Activated naive CD8-positive, alpha-beta T cell treated with anti-CD3 and anti-CD28 coated beads for 36 hours (primary cell): ENCODE measurements around the gene MGA. TPM values are rescaled to one million over a fixed set of nuclear protein-coding genes. Genes with fewer than 3 reads are reported as not detected.

Experiments used
- DNase-seq: peaks from one replicate; pipeline ENCODE4 v3.0.0; 2021
- H3K27ac Mint-ChIP-seq: one replicate; pipeline ENCODE4 v1.8.0; 2022; ENCODE audit warnings: mild to moderate bottlenecking, moderate library complexity, mixed read lengths
- H3K27me3 Mint-ChIP-seq: one replicate; pipeline ENCODE4 v1.8.0; 2022; ENCODE audit warnings: mild to moderate bottlenecking, mixed read lengths
- H3K36me3 Mint-ChIP-seq: one replicate; pipeline ENCODE4 v1.8.0; 2021; ENCODE audit warnings: mild to moderate bottlenecking, mixed read lengths
- H3K4me1 Mint-ChIP-seq: one replicate; pipeline ENCODE4 v1.8.0; 2021; ENCODE audit warnings: mixed read lengths
- H3K4me3 Mint-ChIP-seq: one replicate; pipeline ENCODE4 v1.8.0; 2022; ENCODE audit warnings: mild to moderate bottlenecking, moderate library complexity, mixed read lengths
- H3K9me3 Mint-ChIP-seq: one replicate; pipeline ENCODE4 v1.8.0; 2022; ENCODE audit warnings: mixed read lengths
- total RNA-seq, 2 experiments: library from RNA; stranded (reverse); gene quantifications; one replicate each; pipeline ENCODE4 v1.2.3, GENCODE V29; 2021

MGA gene
- total RNA-seq, 2 experiments from 2014 or later: 30.5 to 32.0 TPM

- Mint-ChIP-seq H3K9me3 (no peaks in the 10 kb centered on the region), H3K4me1 (peaks cover 16% of the 10 kb centered on the region), H3K36me3 (peaks cover 2% of the 10 kb centered on the region), H3K27me3 (no peaks in the 10 kb centered on the region), H3K4me3 (no peak overlapping the region), H3K27ac (no peak overlapping the region)
- DNase-seq: no peak
These were observed 150.6 kb downstream of the MGA start for GRCh38 chr15:41810651-41811431.

GRCh38 chr15:41811432-41812195, 151.4 kb downstream of the MGA start:
- Mint-ChIP-seq H3K4me1 (peaks cover 16% of the 10 kb centered on the region), H3K27me3 (no peaks in the 10 kb centered on the region), H3K36me3 (peaks cover 2% of the 10 kb centered on the region), H3K4me3 (no peak overlapping the region), H3K27ac (no peak overlapping the region), H3K9me3 (no peaks in the 10 kb centered on the region)
- DNase-seq: peak; percentile 70

GRCh38 chr15:41812820-41813375, 152.7 kb downstream of the MGA start:
- Mint-ChIP-seq H3K36me3 (peaks cover 2% of the 10 kb centered on the region), H3K9me3 (no peaks in the 10 kb centered on the region), H3K4me1 (peaks cover 16% of the 10 kb centered on the region), H3K27me3 (no peaks in the 10 kb centered on the region), H3K27ac (no peak overlapping the region), H3K4me3 (no peak overlapping the region)
- no peak for DNase-seq

- peaks cover 2% of the 10 kb centered on the region for H3K36me3 Mint-ChIP-seq
- no peaks in the 10 kb centered on the region for H3K9me3 Mint-ChIP-seq
- H3K27ac Mint-ChIP-seq: no peak overlapping the region
- no peak for DNase-seq
- H3K4me3 Mint-ChIP-seq: no peak overlapping the region
- H3K27me3 Mint-ChIP-seq: no peaks in the 10 kb centered on the region
- H3K4me1 Mint-ChIP-seq: peaks cover 16% of the 10 kb centered on the region
These were observed 153.2 kb downstream of the MGA start for GRCh38 chr15:41813426-41813825.

- Mint-ChIP-seq H3K9me3 (no peaks in the 10 kb centered on the region), H3K36me3 (peaks cover 2% of the 10 kb centered on the region), H3K4me3 (no peak overlapping the region), H3K27me3 (no peaks in the 10 kb centered on the region), H3K4me1 (peaks cover 12% of the 10 kb centered on the region), H3K27ac (no peak overlapping the region)
- DNase-seq: no peak
These were observed 154.3 kb downstream of the MGA start for GRCh38 chr15:41814534-41814933.

- H3K27ac Mint-ChIP-seq: no peak overlapping the region
- no peaks in the 10 kb centered on the region for H3K4me1 Mint-ChIP-seq
- no peaks in the 10 kb centered on the region for H3K9me3 Mint-ChIP-seq
- DNase-seq: no peak
- H3K36me3 Mint-ChIP-seq: peaks cover 2% of the 10 kb centered on the region
- no peak overlapping the region for H3K4me3 Mint-ChIP-seq
- H3K27me3 Mint-ChIP-seq: no peaks in the 10 kb centered on the region
These were observed 156.6 kb downstream of the MGA start for GRCh38 chr15:41816788-41817187.

GRCh38 chr15:41817327-41817726, 157.1 kb downstream of the MGA start:
- H3K4me1 Mint-ChIP-seq: no peaks in the 10 kb centered on the region
- no peak for DNase-seq
- H3K4me3 Mint-ChIP-seq: no peak overlapping the region
- H3K27me3 Mint-ChIP-seq: no peaks in the 10 kb centered on the region
- peaks cover 2% of the 10 kb centered on the region for H3K36me3 Mint-ChIP-seq
- H3K27ac Mint-ChIP-seq: no peak overlapping the region
- H3K9me3 Mint-ChIP-seq: no peaks in the 10 kb centered on the region

- DNase-seq: no peak
- Mint-ChIP-seq H3K27ac (no peak overlapping the region), H3K4me3 (no peak overlapping the region)
These were observed 157.6 kb downstream of the MGA start for GRCh38 chr15:41817781-41818180.

GRCh38 chr15:41819455-41820050, 159.3 kb downstream of the MGA start:
- Mint-ChIP-seq H3K27ac (no peak overlapping the region), H3K27me3 (no peaks in the 10 kb centered on the region), H3K4me1 (no peaks in the 10 kb centered on the region), H3K36me3 (no peaks in the 10 kb centered on the region), H3K9me3 (no peaks in the 10 kb centered on the region), H3K4me3 (no peak overlapping the region)
- no peak for DNase-seq

More at GRCh38 chr15:41817781-41818180, 157.6 kb downstream of the MGA start:
- Mint-ChIP-seq H3K4me1 (no peaks in the 10 kb centered on the region), H3K27me3 (no peaks in the 10 kb centered on the region), H3K9me3 (no peaks in the 10 kb centered on the region), H3K36me3 (peaks cover 2% of the 10 kb centered on the region)

- Mint-ChIP-seq H3K9me3 (no peaks in the 10 kb centered on the region), H3K4me1 (no peaks in the 10 kb centered on the region), H3K36me3 (no peaks in the 10 kb centered on the region), H3K4me3 (no peak overlapping the region), H3K27me3 (no peaks in the 10 kb centered on the region), H3K27ac (no peak overlapping the region)
- DNase-seq: no peak
These were observed 160.7 kb downstream of the MGA start for GRCh38 chr15:41820791-41821423.

GRCh38 chr15:41821831-41822230, 161.6 kb downstream of the MGA start:
- DNase-seq: no peak
- H3K4me1 Mint-ChIP-seq: no peaks in the 10 kb centered on the region
- no peak overlapping the region for H3K4me3 Mint-ChIP-seq
- no peak overlapping the region for H3K27ac Mint-ChIP-seq
- H3K9me3 Mint-ChIP-seq: no peaks in the 10 kb centered on the region
- no peaks in the 10 kb centered on the region for H3K27me3 Mint-ChIP-seq
- H3K36me3 Mint-ChIP-seq: no peaks in the 10 kb centered on the region

GRCh38 chr15:41822471-41822870, 162.3 kb downstream of the MGA start:
- Mint-ChIP-seq H3K36me3 (no peaks in the 10 kb centered on the region), H3K27me3 (no peaks in the 10 kb centered on the region), H3K4me1 (no peaks in the 10 kb centered on the region), H3K9me3 (no peaks in the 10 kb centered on the region), H3K27ac (no peak overlapping the region), H3K4me3 (no peak overlapping the region)
- no peak for DNase-seq
